IMR-90 (cell line): ENCODE measurements around the gene GCC2. TPM values are rescaled to one million over a fixed set of nuclear protein-coding genes. Genes with fewer than 3 reads are reported as not detected.

Experiments used
- ATAC-seq: fragments of 200-7000 bp; cut with Tn5 transposase; 2 replicates; pipeline ENCODE4 v1.9.1; 2020; ENCODE audit warnings: low read depth, mild to moderate bottlenecking, moderate library complexity
- BruUV-seq: library from RNA; stranded (reverse); fragments of 400-500 nt; replicated peaks from 2 replicates; lab custom pipeline; 2021; lab: Mats Ljungman, UMichigan
- CTCF ChIA-PET: fragments of 300-600 bp; formaldehyde crosslinking; extraction: SDS; loops from one replicate; lab custom pipeline; 2021; ENCODE audit warnings: antibody characterized with exemption; lab: Yijun Ruan, JAX
- POLR2A ChIA-PET: fragments of 300-600 bp; sonication (Branson Sonifier 250); formaldehyde crosslinking; loops from one replicate; lab custom pipeline; 2022; ENCODE audit warnings: antibody characterized with exemption; ENCODE audit not compliant: unreplicated experiment; lab: Charles Lee
- DNase-seq: peaks from one replicate; pipeline ENCODE4 v3.0.0; 2013
- H2AFZ ChIP-seq: replicated peaks from 2 replicates; pipeline ENCODE3; 2013; ENCODE audit warnings: low read length, mild to moderate bottlenecking; ENCODE audit not compliant: poor library complexity
- H2AK5ac ChIP-seq: 2 replicates; pipeline ENCODE4 v1.6.1; 2013; ENCODE audit warnings: low read depth, low read length, inconsistent platforms
- H2AK9ac ChIP-seq: replicated peaks from 2 replicates; pipeline ENCODE3; 2013; ENCODE audit warnings: mild to moderate bottlenecking, low read depth, low read length, moderate library complexity; ENCODE audit not compliant: poor library complexity
- H2BK120ac ChIP-seq: 2 replicates; pipeline ENCODE4 v1.6.1; 2013; ENCODE audit warnings: low read depth, low read length, inconsistent platforms
- H2BK15ac ChIP-seq: 3 replicates; pipeline ENCODE4 v1.6.1; 2013; ENCODE audit warnings: low read depth, low read length, inconsistent platforms
- H2BK20ac ChIP-seq: 2 replicates; pipeline ENCODE4 v1.6.1; 2013; ENCODE audit warnings: low read depth, mild to moderate bottlenecking, inconsistent platforms, low read length, moderate library complexity
- H2BK5ac ChIP-seq: 2 replicates; pipeline ENCODE4 v1.6.1; 2013; ENCODE audit warnings: mild to moderate bottlenecking, low read depth, low read length, inconsistent platforms; ENCODE audit not compliant: poor library complexity, severe bottlenecking
- H3K14ac ChIP-seq: replicated peaks from 2 replicates; pipeline ENCODE4 v1.6.1; 2013; ENCODE audit warnings: low read depth, low read length, inconsistent platforms
- H3K18ac ChIP-seq: 2 replicates; pipeline ENCODE4 v1.6.1; 2013; ENCODE audit warnings: low read depth, low read length, control low read depth
- H3K23ac ChIP-seq: 2 replicates; pipeline ENCODE4 v1.6.1; 2013; ENCODE audit warnings: low read depth, low read length, inconsistent platforms
- H3K27ac ChIP-seq: 2 replicates; pipeline ENCODE4 v1.5.1; 2013; ENCODE audit warnings: mild to moderate bottlenecking, control low read depth, low read length; ENCODE audit not compliant: insufficient read depth
- H3K27me3 ChIP-seq: 2 replicates; pipeline ENCODE4 v1.6.1; 2013; ENCODE audit warnings: low read length; ENCODE audit not compliant: control insufficient read depth, insufficient read depth
- H3K36me3 ChIP-seq: 2 replicates; pipeline ENCODE4 v1.6.1; 2013; ENCODE audit warnings: low read length, mixed read lengths; ENCODE audit not compliant: control insufficient read depth, insufficient read depth
- H3K4ac ChIP-seq: 2 replicates; pipeline ENCODE4 v1.6.1; 2013; ENCODE audit warnings: low read depth, low read length, inconsistent platforms
- H3K4me1 ChIP-seq: 2 replicates; pipeline ENCODE4 v1.6.1; 2013; ENCODE audit warnings: low read length, mixed read lengths; ENCODE audit not compliant: control insufficient read depth, insufficient read depth
- H3K4me2 ChIP-seq: 2 replicates; pipeline ENCODE4 v1.6.1; 2013; ENCODE audit warnings: low read depth, mild to moderate bottlenecking, control low read depth, low read length, moderate library complexity
- H3K4me3 ChIP-seq: 2 replicates; pipeline ENCODE4 v1.5.1; 2013; ENCODE audit warnings: low read depth, mild to moderate bottlenecking, control low read depth, low read length, moderate library complexity; ENCODE audit not compliant: insufficient read depth
- H3K56ac ChIP-seq: 2 replicates; pipeline ENCODE4 v1.6.1; 2013; ENCODE audit warnings: low read length, inconsistent platforms; ENCODE audit not compliant: insufficient read depth; ENCODE audit errors: extremely low read depth
- H3K79me1 ChIP-seq, 2 experiments: 2 replicates each; pipeline ENCODE4 v1.6.1; 2013; ENCODE audit warnings: low read length in 2 of 2, inconsistent platforms in 1 of 2, low read depth in 1 of 2
- H3K9ac ChIP-seq: 2 replicates; pipeline ENCODE4 v1.6.1; 2013; ENCODE audit warnings: low read depth, low read length, control low read depth
- H3K9me1 ChIP-seq: 2 replicates; pipeline ENCODE4 v1.6.1; 2013; ENCODE audit warnings: low read length, inconsistent platforms; ENCODE audit not compliant: insufficient read depth
- H3K9me3 ChIP-seq: 2 replicates; pipeline ENCODE4 v1.6.1; 2013; ENCODE audit warnings: low read length; ENCODE audit not compliant: control insufficient read depth, insufficient read depth
- H4K20me1 ChIP-seq: 2 replicates; pipeline ENCODE4 v1.6.1; 2013; ENCODE audit warnings: low read length, inconsistent platforms; ENCODE audit not compliant: insufficient read depth
- H4K5ac ChIP-seq: 2 replicates; pipeline ENCODE4 v1.6.1; 2013; ENCODE audit warnings: mild to moderate bottlenecking, low read depth, low read length, control low read depth
- H4K8ac ChIP-seq, 2 experiments: 2 replicates each; pipeline ENCODE4 v1.6.1; 2013; ENCODE audit warnings: low read depth in 2 of 2, low read length in 2 of 2, control low read depth in 1 of 2, inconsistent platforms in 1 of 2
- H4K91ac ChIP-seq: 2 replicates; pipeline ENCODE4 v1.6.1; 2013; ENCODE audit warnings: low read depth, low read length, inconsistent platforms; ENCODE audit not compliant: insufficient read depth
- BHLHE40 ChIP-seq: fragments of 150-350 bp; IDR thresholded peaks from 2 replicates; pipeline ENCODE4 v1.6.1; 2016; ENCODE audit warnings: mild to moderate bottlenecking, low read depth, low read length
- CEBPB ChIP-seq: IDR thresholded peaks from 2 replicates; pipeline ENCODE4 v1.6.1; 2012; ENCODE audit warnings: low read depth, low read length, improper control_type of control experiment
- CHD1 ChIP-seq: IDR thresholded peaks from 2 replicates; pipeline ENCODE4 v1.6.1; 2012; ENCODE audit warnings: low read depth, low read length, improper control_type of control experiment
- FOS ChIP-seq: fragments of 150-350 bp; IDR thresholded peaks from 2 replicates; pipeline ENCODE4 v1.6.1; 2016; ENCODE audit warnings: low read depth, low read length
- MAFK ChIP-seq: IDR thresholded peaks from 2 replicates; pipeline ENCODE4 v1.6.1; 2012; ENCODE audit warnings: low read depth, low read length, improper control_type of control experiment
- MAZ ChIP-seq: IDR thresholded peaks from 2 replicates; pipeline ENCODE4 v1.6.1; 2012; ENCODE audit warnings: low read depth, mild to moderate bottlenecking, low read length, improper control_type of control experiment, moderate library complexity, borderline replicate concordance
- MXI1 ChIP-seq: IDR thresholded peaks from 2 replicates; pipeline ENCODE4 v1.6.1; 2012; ENCODE audit warnings: low read depth, mild to moderate bottlenecking, low read length, moderate library complexity, borderline replicate concordance
- NFE2L2 ChIP-seq: fragments of 150-350 bp; IDR thresholded peaks from 2 replicates; pipeline ENCODE4 v1.6.1; 2016; ENCODE audit warnings: low read depth, mild to moderate bottlenecking, low read length
- POLR2A ChIP-seq: IDR thresholded peaks from 2 replicates; pipeline ENCODE4 v1.6.1; 2012; ENCODE audit warnings: mild to moderate bottlenecking, low read depth, low read length
- RFX5 ChIP-seq: IDR thresholded peaks from 2 replicates; pipeline ENCODE4 v1.8.0; 2012; ENCODE audit warnings: low read depth, mild to moderate bottlenecking, low read length, moderate library complexity
- SMC3 ChIP-seq: fragments of 150-350 bp; IDR thresholded peaks from 2 replicates; pipeline ENCODE4 v1.6.1; 2016; ENCODE audit warnings: low read depth, mild to moderate bottlenecking, antibody characterized with exemption, low read length, moderate library complexity
- WGBS, 2 experiments: methylation state at CpG; one replicate each; pipeline versions ENCODE4 v1.1.5 to v1.1.7; 2013; ENCODE audit warnings: missing lambda C conversion rate in 2 of 2; ENCODE audit not compliant: insufficient read length in 1 of 2; ENCODE audit errors: extremely low coverage in 2 of 2; 5-methylcytosine and 5-hydroxymethylcytosine counted together
- dilution Hi-C: fragments of 300-500 bp; cut with HindIII; formaldehyde crosslinking; loops from one replicate; pipeline ENCODE4 v1.14.3; 2018; ENCODE audit warnings: low sequenced_read_pairs; ENCODE audit not compliant: unreplicated experiment
- in situ Hi-C: fragments of 300-500 bp; cut with MboI; formaldehyde crosslinking; loops from 3 replicates; pipeline ENCODE4 v1.14.3; 2019; ENCODE audit warnings: low sequenced_read_pairs, inconsistent platforms, mixed read lengths
- intact Hi-C: fragments of 100-400 bp; cut with micrococcal nuclease; formaldehyde crosslinking; loops from 2 replicates; pipeline ENCODE4 v1.10.0; 2022
- polyA plus RNA-seq, 3 experiments: library from polyadenylated mRNA; depleted of rRNA; stranded (reverse); fragments of >200 nt; gene quantifications; 2 replicates each; pipeline ENCODE4 v1.2.3, GENCODE V29; 2012; ENCODE audit warnings: low replicate concordance in 1 of 3
- total RNA-seq: library from RNA; depleted of rRNA; stranded (reverse); fragments of >200 nt; gene quantifications from 2 replicates; pipeline ENCODE4 v1.2.3, GENCODE V29; 2012
- TF ChIP-seq, protein P1 (sequence below): conservative IDR thresholded peaks from 2 replicates; pipeline ENCODE4 v1.5.1; 2012; ENCODE audit warnings: mild to moderate bottlenecking, low read depth, low read length, improper control_type of control experiment
- TF ChIP-seq, protein P2 (sequence below): fragments of 150-350 bp; IDR thresholded peaks from 2 replicates; pipeline ENCODE4 v1.6.1; 2017; ENCODE audit warnings: mild to moderate bottlenecking, antibody characterized with exemption, low read length, low read depth
- TF ChIP-seq, protein P3 (sequence below): fragments of 150-350 bp; IDR thresholded peaks from 2 replicates; pipeline ENCODE4 v1.6.1; 2016; ENCODE audit warnings: low read depth, mild to moderate bottlenecking, low read length, moderate library complexity, borderline replicate concordance

Gene GCC2
- total and polyA plus RNA-seq, 2 of the 4 experiments (the other 2 are of a cell fraction), result 6.4 to 8.6 TPM

DNA sequence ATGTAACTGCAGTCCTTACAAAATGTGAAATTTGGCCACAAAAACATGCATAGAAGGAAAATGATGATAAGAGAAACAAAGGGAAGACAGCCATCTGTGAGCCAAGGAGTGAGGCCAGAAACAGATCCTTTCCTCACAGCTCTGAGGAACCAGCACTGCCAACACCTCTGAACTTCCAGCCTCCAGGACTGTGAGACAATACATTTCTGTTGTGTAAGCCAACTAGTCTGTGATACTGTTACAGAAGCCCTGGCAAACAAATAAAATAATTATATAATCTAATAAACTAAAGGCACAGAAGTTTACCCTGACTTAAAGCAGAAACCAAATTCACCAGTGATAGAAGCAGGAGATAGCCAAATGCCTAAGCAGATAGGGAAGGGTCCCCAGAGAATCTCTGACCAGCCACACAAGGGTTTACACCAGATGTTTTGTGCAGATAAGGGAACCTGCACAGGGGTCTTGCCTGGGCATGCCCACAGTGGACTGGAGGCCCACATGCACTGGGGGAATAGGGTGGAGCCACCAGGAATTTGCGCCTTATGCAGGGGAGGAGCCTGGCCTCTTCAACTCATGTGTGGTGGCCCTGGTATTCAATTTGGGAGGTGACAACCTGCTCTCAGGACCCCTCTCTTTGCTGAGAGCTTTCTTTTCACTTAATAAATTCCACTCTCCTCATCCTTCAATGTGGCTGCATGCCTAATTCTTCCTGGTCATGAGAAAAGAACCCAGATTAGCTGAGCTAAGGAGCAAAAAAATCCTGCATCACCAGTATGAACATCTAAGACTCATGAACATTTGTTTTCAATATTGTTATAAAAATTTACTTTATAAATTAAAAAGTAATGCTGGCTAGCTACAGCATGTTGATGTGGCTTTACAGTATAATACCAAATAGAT is 3.8 kb upstream of the GCC2 start:
- Histone ChIP-seq H3K27me3 (no peaks in the 10 kb centered on the region; the same call in 1 of the 2 replicates), H2BK20ac (peak overlapping the region; percentile 91), H2AFZ (no peak overlapping the region), H3K14ac (peak overlapping the region; percentile 34), H2AK5ac (no peak overlapping the region), H3K18ac (peak overlapping the region; percentile 95), H3K4me2 (no peak overlapping the region), H4K5ac (peak overlapping the region; percentile 91), H3K36me3 (no peaks in the 10 kb centered on the region), H3K56ac (no peak overlapping the region), H3K23ac (peak overlapping the region; percentile 60; the same call in 1 of the 2 replicates), H3K4me1 (peaks cover 3% of the 10 kb centered on the region; the same call in 1 of the 2 replicates), H4K8ac (peak overlapping the region; percentile 43 to 85; a peak in 3 of 4 replicates), H2AK9ac (no peak overlapping the region), H3K79me1 (peaks cover 4 to 22% of the 10 kb centered on the region in 2 experiments; a peak in 3 of 4 replicates), H3K4me3 (no peak overlapping the region), H3K9me3 (no peaks in the 10 kb centered on the region), H4K20me1 (no peaks in the 10 kb centered on the region), H4K91ac (peak overlapping the region; percentile 84), H2BK15ac (peak overlapping the region; percentile 7; the same call in 1 of the 3 replicates), H2BK5ac (peak overlapping the region; percentile 60), H3K9me1 (peaks cover 6% of the 10 kb centered on the region), H3K27ac (peak overlapping the region; percentile 69; the same call in 1 of the 2 replicates), H2BK120ac (peak overlapping the region; percentile 69), H3K4ac (peak overlapping the region; percentile 48), H3K9ac (no peak overlapping the region)
- POLR2A ChIA-PET, result no interaction called here
- WGBS, 2 experiments, result no CpG with 5 or more reads among the region's 1 CpG
- ATAC-seq, result no peak
- peak; percentile 7 for DNase-seq
- no TSS peak for BruUV-seq
- intact Hi-C loops (loop anchor here (5.0 kb wide), 2 partner anchors 33 to 228 kb away; no protein-coding TSS in a partner anchor), dilution Hi-C loops (no loop called here), in situ Hi-C loops (no loop called here)
- CTCF ChIA-PET, result no interaction called here
- TF ChIP-seq CEBPB (no peak), CHD1 (no peak), MXI1 (no peak), SMC3 (no peak), RFX5 (no peak), BHLHE40 (no peak), MAZ (no peak), NFE2L2 (no peak), FOS (no peak), MAFK (no peak), POLR2A (no peak)
- TF ChIP-seq, protein P1, sequence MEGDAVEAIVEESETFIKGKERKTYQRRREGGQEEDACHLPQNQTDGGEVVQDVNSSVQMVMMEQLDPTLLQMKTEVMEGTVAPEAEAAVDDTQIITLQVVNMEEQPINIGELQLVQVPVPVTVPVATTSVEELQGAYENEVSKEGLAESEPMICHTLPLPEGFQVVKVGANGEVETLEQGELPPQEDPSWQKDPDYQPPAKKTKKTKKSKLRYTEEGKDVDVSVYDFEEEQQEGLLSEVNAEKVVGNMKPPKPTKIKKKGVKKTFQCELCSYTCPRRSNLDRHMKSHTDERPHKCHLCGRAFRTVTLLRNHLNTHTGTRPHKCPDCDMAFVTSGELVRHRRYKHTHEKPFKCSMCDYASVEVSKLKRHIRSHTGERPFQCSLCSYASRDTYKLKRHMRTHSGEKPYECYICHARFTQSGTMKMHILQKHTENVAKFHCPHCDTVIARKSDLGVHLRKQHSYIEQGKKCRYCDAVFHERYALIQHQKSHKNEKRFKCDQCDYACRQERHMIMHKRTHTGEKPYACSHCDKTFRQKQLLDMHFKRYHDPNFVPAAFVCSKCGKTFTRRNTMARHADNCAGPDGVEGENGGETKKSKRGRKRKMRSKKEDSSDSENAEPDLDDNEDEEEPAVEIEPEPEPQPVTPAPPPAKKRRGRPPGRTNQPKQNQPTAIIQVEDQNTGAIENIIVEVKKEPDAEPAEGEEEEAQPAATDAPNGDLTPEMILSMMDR, result no peak
- TF ChIP-seq, protein P2, sequence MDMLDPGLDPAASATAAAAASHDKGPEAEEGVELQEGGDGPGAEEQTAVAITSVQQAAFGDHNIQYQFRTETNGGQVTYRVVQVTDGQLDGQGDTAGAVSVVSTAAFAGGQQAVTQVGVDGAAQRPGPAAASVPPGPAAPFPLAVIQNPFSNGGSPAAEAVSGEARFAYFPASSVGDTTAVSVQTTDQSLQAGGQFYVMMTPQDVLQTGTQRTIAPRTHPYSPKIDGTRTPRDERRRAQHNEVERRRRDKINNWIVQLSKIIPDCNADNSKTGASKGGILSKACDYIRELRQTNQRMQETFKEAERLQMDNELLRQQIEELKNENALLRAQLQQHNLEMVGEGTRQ, result no peak
- TF ChIP-seq, protein P3, sequence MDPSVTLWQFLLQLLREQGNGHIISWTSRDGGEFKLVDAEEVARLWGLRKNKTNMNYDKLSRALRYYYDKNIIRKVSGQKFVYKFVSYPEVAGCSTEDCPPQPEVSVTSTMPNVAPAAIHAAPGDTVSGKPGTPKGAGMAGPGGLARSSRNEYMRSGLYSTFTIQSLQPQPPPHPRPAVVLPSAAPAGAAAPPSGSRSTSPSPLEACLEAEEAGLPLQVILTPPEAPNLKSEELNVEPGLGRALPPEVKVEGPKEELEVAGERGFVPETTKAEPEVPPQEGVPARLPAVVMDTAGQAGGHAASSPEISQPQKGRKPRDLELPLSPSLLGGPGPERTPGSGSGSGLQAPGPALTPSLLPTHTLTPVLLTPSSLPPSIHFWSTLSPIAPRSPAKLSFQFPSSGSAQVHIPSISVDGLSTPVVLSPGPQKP, result no peak
